K562 (cell line): Measurements from ENCODE around the gene AGAP1. TPM values are rescaled to one million over a fixed set of nuclear protein-coding genes. Genes with fewer than 3 reads are reported as not detected.

Source experiments
- ATAC-seq: fragments of 200-7000 bp; cut with Tn5 transposase; 3 replicates; pipeline ENCODE4 v1.9.1; 2020; ENCODE audit warnings: moderate library complexity
- BruUV-seq: library from RNA; stranded (reverse); fragments of 400-500 nt; replicated peaks from 2 replicates; lab custom pipeline; 2021; lab: Mats Ljungman, UMichigan
- CTCF ChIA-PET: fragments of 300-600 bp; formaldehyde crosslinking; extraction: SDS; loops from one replicate; lab custom pipeline; 2021; ENCODE audit warnings: low intra/inter-chr PET ratio; lab: Yijun Ruan, JAX
- POLR2A ChIA-PET: fragments of 300-600, 350-650 bp; sonication (Branson Sonifier 250); formaldehyde crosslinking; extraction: SDS; loops from one replicate; lab custom pipeline; 2021; ENCODE audit warnings: antibody characterized with exemption, inconsistent platforms; lab: Yijun Ruan, JAX
- DNase-seq, 4 experiments: peaks; one replicate each; pipeline versions ENCODE4 v3.0.0 to v3.0.0-alpha.2; 2011 to 2018; ENCODE audit warnings: low spot score in 3 of 4, mixed read lengths in 3 of 4; ENCODE audit errors: extremely low read depth in 1 of 4
- FAIRE-seq: peaks from 2 replicates; lab custom pipeline; 2011; peaks lifted over from hg19 to GRCh38; lab: Jason Lieb, UNC
- H2AFZ ChIP-seq: 2 replicates; pipeline ENCODE4 v1.6.0; 2011; ENCODE audit warnings: low read depth, low read length, control low read depth, inconsistent platforms
- H3K27ac ChIP-seq: fragments of 200-600 bp; 3 replicates; pipeline ENCODE4 v1.8.0; 2011; ENCODE audit warnings: low read depth, mild to moderate bottlenecking, control low read depth, inconsistent platforms, low read length, moderate library complexity, mixed read lengths; ENCODE audit errors: extremely low read depth
- H3K27me3 ChIP-seq, 2 experiments: fragments of 300-600 bp in 1 of 2; 2 replicates in 1 of 2; 3 replicates in 1 of 2; pipeline versions ENCODE4 v1.6.0 to v1.8.0; 2011; ENCODE audit warnings: inconsistent platforms in 2 of 2, low read length in 2 of 2, mild to moderate bottlenecking in 1 of 2, mixed read lengths in 1 of 2, moderate library complexity in 1 of 2; ENCODE audit not compliant: control insufficient read depth in 2 of 2, insufficient read depth in 2 of 2
- H3K36me3 ChIP-seq: fragments of 300-600 bp; 3 replicates; pipeline ENCODE4 v1.8.0; 2011; ENCODE audit warnings: mild to moderate bottlenecking, low read length, inconsistent platforms; ENCODE audit not compliant: control insufficient read depth, insufficient read depth
- H3K4me1 ChIP-seq, 2 experiments: fragments of 200-600 bp in 1 of 2; replicated peaks in 1 of 2; 2 replicates in 1 of 2; 3 replicates in 1 of 2; pipeline versions ENCODE4 v1.5.1 to v1.8.0; 2011; ENCODE audit warnings: inconsistent platforms in 2 of 2, low read length in 2 of 2, mild to moderate bottlenecking in 1 of 2, mixed read lengths in 1 of 2, moderate library complexity in 1 of 2; ENCODE audit not compliant: control insufficient read depth in 2 of 2, insufficient read depth in 2 of 2
- H3K4me2 ChIP-seq: 2 replicates; pipeline ENCODE4 v1.6.1; 2011; ENCODE audit warnings: low read length, control low read depth, inconsistent platforms, mixed read lengths; ENCODE audit not compliant: insufficient read depth
- H3K4me3 ChIP-seq: fragments of 200-600 bp; sonication (generic), shearing (Covaris generic); 2 replicates; pipeline ENCODE4 v1.5.1; 2016; ENCODE audit warnings: control low read depth, inconsistent platforms
- H3K79me2 ChIP-seq: fragments of 200-600 bp; 3 replicates; pipeline ENCODE4 v1.8.0; 2011; ENCODE audit warnings: low read length, inconsistent platforms; ENCODE audit not compliant: control insufficient read depth, insufficient read depth
- H3K9ac ChIP-seq, 2 experiments: 2 replicates each; pipeline versions ENCODE4 v1.6.0 to v1.6.1; 2011; ENCODE audit warnings: low read depth in 2 of 2, low read length in 2 of 2, control low read depth in 1 of 2, inconsistent platforms in 1 of 2, mild to moderate bottlenecking in 1 of 2, mixed read lengths in 1 of 2; ENCODE audit not compliant: insufficient read depth in 1 of 2
- H3K9me1 ChIP-seq: one replicate; pipeline ENCODE4 v1.6.0; 2011; ENCODE audit warnings: inconsistent platforms, mild to moderate bottlenecking, low read length, moderate library complexity; ENCODE audit not compliant: control insufficient read depth, insufficient read depth
- H3K9me3 ChIP-seq: replicated peaks from 2 replicates; pipeline ENCODE4 v1.5.1; 2011; ENCODE audit warnings: low read depth, low read length, inconsistent platforms; ENCODE audit not compliant: control insufficient read depth, insufficient read depth
- H4K20me1 ChIP-seq: replicated peaks from 2 replicates; pipeline ENCODE4 v1.6.1; 2011; ENCODE audit warnings: low read length, inconsistent platforms, mixed read lengths; ENCODE audit not compliant: control insufficient read depth, insufficient read depth
- CEBPG ChIP-seq, 3 experiments: fragments of 200-800 bp in 1 of 3; sonication (Bioruptor generic) in 1 of 3; sonication (generic) in 1 of 3; formaldehyde crosslinking in 1 of 3; IDR thresholded peaks in 2 of 3; conservative IDR thresholded peaks in 1 of 3; 2 replicates each; pipeline versions ENCODE4 v1.6.1 to v1.8.0; 2016 to 2022; ENCODE audit warnings: missing compliant biosample characterization in 2 of 3, missing genetic modification characterization in 2 of 3, mild to moderate bottlenecking in 1 of 3, missing genetic modification reagents in 1 of 3
- CREB3L1 ChIP-seq: fragments of 450-650 bp; IDR thresholded peaks from 2 replicates; pipeline ENCODE4 v1.6.1; 2014; ENCODE audit warnings: low read depth, mild to moderate bottlenecking, moderate library complexity, borderline replicate concordance
- ESRRA ChIP-seq: fragments of 450-650 bp; IDR thresholded peaks from 2 replicates; pipeline ENCODE4 v1.6.1; 2014; ENCODE audit warnings: low read depth, mild to moderate bottlenecking, moderate library complexity, borderline replicate concordance
- PRMT5 ChIP-seq: sonication (generic); formaldehyde crosslinking; IDR thresholded peaks from 2 replicates; pipeline ENCODE4 v1.5.0; 2020; ENCODE audit warnings: missing genetic modification reagents
- TAF1 ChIP-seq: IDR thresholded peaks from 2 replicates; pipeline ENCODE4 v1.6.1; 2011; ENCODE audit warnings: mild to moderate bottlenecking, low read length, moderate library complexity; ENCODE audit not compliant: insufficient read depth, control insufficient read depth, severe bottlenecking; ENCODE audit errors: extremely low read depth
- TSHZ1 ChIP-seq: fragments of 250-450 bp; sonication (Bioruptor Pico); IDR thresholded peaks from 2 replicates; pipeline ENCODE4 v1.4.0; 2020; ENCODE audit warnings: mild to moderate bottlenecking, moderate library complexity
- WGBS: fragments of 100-300 bp; shearing (Covaris generic); methylation state at CpG from one replicate; pipeline ENCODE4 v1.1.6; 2016; ENCODE audit warnings: low coverage, mixed read lengths; ENCODE audit not compliant: insufficient coverage; ENCODE audit errors: missing lambda C conversion rate; 5-methylcytosine and 5-hydroxymethylcytosine counted together
- in situ Hi-C: fragments of 300-500 bp; cut with MboI; formaldehyde crosslinking; loops from 4 replicates; pipeline ENCODE4 v1.15.0; 2018; ENCODE audit warnings: inconsistent platforms, mixed read lengths
- intact Hi-C: fragments of 100-400 bp; cut with micrococcal nuclease; formaldehyde crosslinking; loops from 2 replicates; pipeline ENCODE4 v1.14.2; 2022
- polyA plus RNA-seq, 8 experiments: library from polyadenylated mRNA; depleted of rRNA in 4 of 8; stranded (reverse) in 5 of 8; unstranded in 3 of 8; fragments of >200 nt; fragmentation: Nextera tagmentation in 2 of 8; fragmentation: Illumina TruSeq in 1 of 8; extraction: Ambion mirVana in 2 of 8; extraction: Trizol in 1 of 8; gene quantifications; 2 replicates each; pipeline versions ENCODE4 v1.2.1 to v1.2.3, GENCODE V29; 2011 to 2014; ENCODE audit warnings: inconsistent platforms in 1 of 8, missing spikeins in 1 of 8
- total RNA-seq, 7 experiments: library from RNA; depleted of rRNA in 6 of 7; stranded (reverse); fragments of >200 nt in 6 of 7; fragmentation: Illumina TruSeq in 2 of 7; extraction: Trizol in 2 of 7; gene quantifications; 2 replicates each; pipeline versions ENCODE4 v1.2.1 to v1.2.3, GENCODE V29; 2011 to 2021; ENCODE audit warnings: low replicate concordance in 1 of 7
- TF ChIP-seq, protein P1 (sequence below): sonication (generic); formaldehyde crosslinking; IDR thresholded peaks from 2 replicates; pipeline ENCODE4 v1.8.1; 2022; ENCODE audit warnings: missing genetic modification reagents
- TF ChIP-seq, protein P2 (sequence below), 2 experiments: fragments of 450-650 bp in 1 of 2; sonication (generic) in 1 of 2; formaldehyde crosslinking in 1 of 2; IDR thresholded peaks in 1 of 2; conservative IDR thresholded peaks in 1 of 2; 2 replicates each; pipeline versions ENCODE4 v1.6.1 to v1.8.1; 2016 to 2023; ENCODE audit warnings: mild to moderate bottlenecking in 2 of 2, moderate library complexity in 2 of 2, inconsistent platforms in 1 of 2, missing genetic modification reagents in 1 of 2
- TF ChIP-seq, protein P3 (sequence below): fragments of 250-450 bp; sonication (Bioruptor Pico); IDR thresholded peaks from 2 replicates; pipeline ENCODE4 v1.4.0; 2020; ENCODE audit warnings: mild to moderate bottlenecking

Gene AGAP1
- total and polyA plus RNA-seq, 9 of the 15 experiments (the other 6 are each of a cell fraction or from before 2014, with no cell fraction given), result 1.3 to 24.0 (median 10.6) TPM

GRCh38 chr2:235866373-235866772 is 372.5 kb downstream of the AGAP1 start (continued):
- TF ChIP-seq CREB3L1 (no peak), PRMT5 (no peak), ESRRA (no peak), TAF1 (no peak)
- TF ChIP-seq, protein P1, sequence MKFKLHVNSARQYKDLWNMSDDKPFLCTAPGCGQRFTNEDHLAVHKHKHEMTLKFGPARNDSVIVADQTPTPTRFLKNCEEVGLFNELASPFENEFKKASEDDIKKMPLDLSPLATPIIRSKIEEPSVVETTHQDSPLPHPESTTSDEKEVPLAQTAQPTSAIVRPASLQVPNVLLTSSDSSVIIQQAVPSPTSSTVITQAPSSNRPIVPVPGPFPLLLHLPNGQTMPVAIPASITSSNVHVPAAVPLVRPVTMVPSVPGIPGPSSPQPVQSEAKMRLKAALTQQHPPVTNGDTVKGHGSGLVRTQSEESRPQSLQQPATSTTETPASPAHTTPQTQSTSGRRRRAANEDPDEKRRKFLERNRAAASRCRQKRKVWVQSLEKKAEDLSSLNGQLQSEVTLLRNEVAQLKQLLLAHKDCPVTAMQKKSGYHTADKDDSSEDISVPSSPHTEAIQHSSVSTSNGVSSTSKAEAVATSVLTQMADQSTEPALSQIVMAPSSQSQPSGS, result no peak

- BruUV-seq, result no TSS peak
- no peak for ATAC-seq
- TF ChIP-seq, protein P2, sequence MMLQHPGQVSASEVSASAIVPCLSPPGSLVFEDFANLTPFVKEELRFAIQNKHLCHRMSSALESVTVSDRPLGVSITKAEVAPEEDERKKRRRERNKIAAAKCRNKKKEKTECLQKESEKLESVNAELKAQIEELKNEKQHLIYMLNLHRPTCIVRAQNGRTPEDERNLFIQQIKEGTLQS (IDR thresholded peaks at IDR 0.05), result no peak
- TF ChIP-seq, protein P2 (CRISPR knock-in tag; conservative IDR thresholded peaks at IDR 0.05), result no peak
- TF ChIP-seq, protein P3, sequence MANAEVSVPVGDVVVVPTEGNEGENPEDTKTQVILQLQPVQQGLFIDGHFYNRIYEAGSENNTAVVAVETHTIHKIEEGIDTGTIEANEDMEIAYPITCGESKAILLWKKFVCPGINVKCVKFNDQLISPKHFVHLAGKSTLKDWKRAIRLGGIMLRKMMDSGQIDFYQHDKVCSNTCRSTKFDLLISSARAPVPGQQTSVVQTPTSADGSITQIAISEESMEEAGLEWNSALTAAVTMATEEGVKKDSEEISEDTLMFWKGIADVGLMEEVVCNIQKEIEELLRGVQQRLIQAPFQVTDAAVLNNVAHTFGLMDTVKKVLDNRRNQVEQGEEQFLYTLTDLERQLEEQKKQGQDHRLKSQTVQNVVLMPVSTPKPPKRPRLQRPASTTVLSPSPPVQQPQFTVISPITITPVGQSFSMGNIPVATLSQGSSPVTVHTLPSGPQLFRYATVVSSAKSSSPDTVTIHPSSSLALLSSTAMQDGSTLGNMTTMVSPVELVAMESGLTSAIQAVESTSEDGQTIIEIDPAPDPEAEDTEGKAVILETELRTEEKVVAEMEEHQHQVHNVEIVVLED, result no peak
- no peak for TF ChIP-seq CEBPG (CRISPR knock-in tag; IDR thresholded peaks at IDR 0.05)
- peak in 1 of 2 experiments; percentile 45; a peak in 2 of 4 replicates for TF ChIP-seq CEBPG (tag; conservative IDR thresholded peaks at IDR 0.05 in 1 of 2, IDR thresholded peaks at IDR 0.05 in 1 of 2)
- no peak for TF ChIP-seq TSHZ1 (CRISPR knock-in tag)
Observed at GRCh38 chr2:235868224-235868623, 374.4 kb downstream of the AGAP1 start.

More at GRCh38 chr2:235868224-235868623, 374.4 kb downstream of the AGAP1 start:
- H3K36me3 ChIP-seq, result no peaks in the 10 kb centered on the region
- 86% methylated on average over 16 of the region's 16 CpGs for WGBS
- H4K20me1 ChIP-seq, result no peaks in the 10 kb centered on the region
- H3K9me1 ChIP-seq, result no peaks in the 10 kb centered on the region
- no peak overlapping the region for H3K4me2 ChIP-seq
- H3K27me3 ChIP-seq, result no peaks in the 10 kb centered on the region
- POLR2A ChIA-PET, result no interaction called here
- H3K9me3 ChIP-seq, result no peaks in the 10 kb centered on the region
- no peaks in the 10 kb centered on the region for H3K4me1 ChIP-seq
- no peak overlapping the region for H3K4me3 ChIP-seq
- no peak overlapping the region for H2AFZ ChIP-seq
- CTCF ChIA-PET, result no interaction called here
- no peak overlapping the region for H3K9ac ChIP-seq
- DNase-seq (no peak), FAIRE-seq (no peak)
- intact Hi-C loops (no loop called here), in situ Hi-C loops (no loop called here)
- no peaks in the 10 kb centered on the region for H3K79me2 ChIP-seq
- no peak overlapping the region for H3K27ac ChIP-seq
